HepG2 (cell line): ENCODE results near the gene ALDH3A2. TPM values are rescaled to one million over a fixed set of nuclear protein-coding genes. Genes with fewer than 3 reads are reported as not detected.

Experiments used
- CHCHD3 ChIP-seq: sonication (generic); formaldehyde crosslinking; IDR thresholded peaks from 2 replicates; pipeline ENCODE4 v1.8.0; 2022; ENCODE audit warnings: mild to moderate bottlenecking, missing genetic modification reagents, moderate library complexity
- NBN ChIP-seq: fragments of 450-650 bp; conservative IDR thresholded peaks from 2 replicates; pipeline ENCODE4 v1.6.1; 2017
- SMYD3 ChIP-seq: sonication (generic); formaldehyde crosslinking; IDR thresholded peaks from 2 replicates; pipeline ENCODE4 v1.8.1; 2023; ENCODE audit warnings: mild to moderate bottlenecking, missing genetic modification reagents
- SRSF4 ChIP-seq: fragments of 200-400 bp; formaldehyde crosslinking; IDR thresholded peaks from one replicate; pipeline ENCODE4 v1.6.1; 2018; ENCODE audit warnings: mild to moderate bottlenecking, low read depth, low read length, moderate library complexity; ENCODE audit not compliant: poor library complexity, severe bottlenecking
- ZC3H13 ChIP-seq: sonication (generic); formaldehyde crosslinking; IDR thresholded peaks from 2 replicates; pipeline ENCODE4 v1.8.1; 2023; ENCODE audit warnings: mild to moderate bottlenecking, missing genetic modification reagents, moderate library complexity
- ZNF329 ChIP-seq: sonication (generic); formaldehyde crosslinking; IDR thresholded peaks from 2 replicates; pipeline ENCODE4 v1.9.0; 2021; ENCODE audit warnings: low read depth, mild to moderate bottlenecking, missing genetic modification reagents
- ZNF333 ChIP-seq: sonication (generic); formaldehyde crosslinking; IDR thresholded peaks from 2 replicates; pipeline ENCODE4 v1.4.0; 2020; ENCODE audit warnings: mild to moderate bottlenecking, missing genetic modification reagents, borderline replicate concordance
- ZNF558 ChIP-seq: sonication (generic); formaldehyde crosslinking; IDR thresholded peaks from 2 replicates; pipeline ENCODE4 v1.9.0; 2022; ENCODE audit warnings: mild to moderate bottlenecking, missing genetic modification reagents, borderline replicate concordance
- ZNF670 ChIP-seq: sonication (generic); formaldehyde crosslinking; IDR thresholded peaks from 2 replicates; pipeline ENCODE4 v1.8.0; 2022; ENCODE audit warnings: mild to moderate bottlenecking, missing genetic modification reagents, borderline replicate concordance
- ZNF7 ChIP-seq: IDR thresholded peaks from 2 replicates; pipeline ENCODE4 v1.6.1; 2016; ENCODE audit warnings: missing biosample characterization, missing genetic modification reagents
- ZNF841 ChIP-seq: sonication (generic); formaldehyde crosslinking; IDR thresholded peaks from 2 replicates; pipeline ENCODE4 v1.8.1; 2023; ENCODE audit warnings: missing genetic modification reagents, borderline replicate concordance
- polyA plus RNA-seq, 8 experiments: library from polyadenylated mRNA; depleted of rRNA in 3 of 8; stranded (reverse) in 7 of 8; unstranded in 1 of 8; fragments of >200 nt; fragmentation: Illumina TruSeq in 4 of 8; extraction: Trizol in 4 of 8; gene quantifications; 2 replicates each; pipeline versions ENCODE4 v1.2.1 to v1.2.3, GENCODE V29; 2011 to 2016; ENCODE audit warnings: low read depth in 4 of 8, missing spikeins in 1 of 8, mixed read lengths in 1 of 8; ENCODE audit not compliant: insufficient read depth in 1 of 8
- total RNA-seq, 5 experiments: library from RNA; depleted of rRNA; stranded (reverse); fragments of >200 nt; fragmentation: Illumina TruSeq; extraction: Trizol; gene quantifications; 2 replicates each; pipeline ENCODE4 v1.2.3, GENCODE V29; 2016; ENCODE audit warnings: low read depth in 1 of 5
- TF ChIP-seq, protein P1 (sequence below): IDR thresholded peaks from 2 replicates; pipeline ENCODE4 v1.6.1; 2016; ENCODE audit warnings: low read depth, missing genetic modification reagents, missing compliant biosample characterization
- TF ChIP-seq, protein P2 (sequence below): sonication (generic); formaldehyde crosslinking; IDR thresholded peaks from 2 replicates; pipeline ENCODE4 v1.4.0; 2020; ENCODE audit warnings: missing genetic modification reagents
- TF ChIP-seq, protein P3 (sequence below): sonication (generic); formaldehyde crosslinking; IDR thresholded peaks from 2 replicates; pipeline ENCODE4 v1.4.0; 2020; ENCODE audit warnings: missing genetic modification reagents, borderline replicate concordance
- TF ChIP-seq, protein P4 (sequence below): sonication (generic); formaldehyde crosslinking; IDR thresholded peaks from 2 replicates; pipeline ENCODE4 v1.8.0; 2022; ENCODE audit warnings: missing genetic modification reagents, mild to moderate bottlenecking, inconsistent platforms, borderline replicate concordance

ALDH3A2 gene
- total and polyA plus RNA-seq, 2 of the 13 experiments (the other 11 are each of a cell fraction or from before 2014, with no cell fraction given) = 80.8 to 180 TPM

DNA sequence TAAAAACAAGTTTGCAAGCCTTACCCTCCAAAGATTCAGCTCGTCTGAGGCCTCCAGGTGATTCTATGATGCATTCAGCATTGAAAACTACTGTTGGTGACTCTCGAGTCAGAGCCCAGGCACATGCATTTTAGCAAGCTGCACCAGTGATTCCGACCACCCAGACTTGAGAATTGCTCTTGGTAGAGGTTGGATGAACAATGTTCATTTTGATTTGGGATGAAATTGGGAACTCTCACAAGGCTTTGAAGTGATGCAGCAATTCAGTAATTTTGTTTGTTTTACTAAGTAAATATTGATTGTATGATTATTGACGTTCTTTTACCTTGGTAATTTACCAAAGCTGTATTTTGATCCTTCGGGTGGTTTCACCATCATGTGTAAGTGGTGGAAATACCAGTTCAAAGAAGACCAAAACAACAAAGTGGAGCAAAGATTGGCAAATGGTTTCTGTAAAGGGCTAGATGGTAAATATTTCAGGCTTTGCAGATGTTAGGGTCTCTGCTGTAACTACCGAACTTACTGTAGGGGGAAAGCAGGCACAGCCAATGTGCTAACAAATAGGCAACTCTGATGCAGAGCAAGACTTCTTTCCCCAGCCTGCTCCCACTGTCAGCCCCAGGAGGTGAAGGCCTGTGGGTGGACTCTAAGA lies 11.8 kb downstream of the ALDH3A2 start (continued):
- TF ChIP-seq, protein P1, sequence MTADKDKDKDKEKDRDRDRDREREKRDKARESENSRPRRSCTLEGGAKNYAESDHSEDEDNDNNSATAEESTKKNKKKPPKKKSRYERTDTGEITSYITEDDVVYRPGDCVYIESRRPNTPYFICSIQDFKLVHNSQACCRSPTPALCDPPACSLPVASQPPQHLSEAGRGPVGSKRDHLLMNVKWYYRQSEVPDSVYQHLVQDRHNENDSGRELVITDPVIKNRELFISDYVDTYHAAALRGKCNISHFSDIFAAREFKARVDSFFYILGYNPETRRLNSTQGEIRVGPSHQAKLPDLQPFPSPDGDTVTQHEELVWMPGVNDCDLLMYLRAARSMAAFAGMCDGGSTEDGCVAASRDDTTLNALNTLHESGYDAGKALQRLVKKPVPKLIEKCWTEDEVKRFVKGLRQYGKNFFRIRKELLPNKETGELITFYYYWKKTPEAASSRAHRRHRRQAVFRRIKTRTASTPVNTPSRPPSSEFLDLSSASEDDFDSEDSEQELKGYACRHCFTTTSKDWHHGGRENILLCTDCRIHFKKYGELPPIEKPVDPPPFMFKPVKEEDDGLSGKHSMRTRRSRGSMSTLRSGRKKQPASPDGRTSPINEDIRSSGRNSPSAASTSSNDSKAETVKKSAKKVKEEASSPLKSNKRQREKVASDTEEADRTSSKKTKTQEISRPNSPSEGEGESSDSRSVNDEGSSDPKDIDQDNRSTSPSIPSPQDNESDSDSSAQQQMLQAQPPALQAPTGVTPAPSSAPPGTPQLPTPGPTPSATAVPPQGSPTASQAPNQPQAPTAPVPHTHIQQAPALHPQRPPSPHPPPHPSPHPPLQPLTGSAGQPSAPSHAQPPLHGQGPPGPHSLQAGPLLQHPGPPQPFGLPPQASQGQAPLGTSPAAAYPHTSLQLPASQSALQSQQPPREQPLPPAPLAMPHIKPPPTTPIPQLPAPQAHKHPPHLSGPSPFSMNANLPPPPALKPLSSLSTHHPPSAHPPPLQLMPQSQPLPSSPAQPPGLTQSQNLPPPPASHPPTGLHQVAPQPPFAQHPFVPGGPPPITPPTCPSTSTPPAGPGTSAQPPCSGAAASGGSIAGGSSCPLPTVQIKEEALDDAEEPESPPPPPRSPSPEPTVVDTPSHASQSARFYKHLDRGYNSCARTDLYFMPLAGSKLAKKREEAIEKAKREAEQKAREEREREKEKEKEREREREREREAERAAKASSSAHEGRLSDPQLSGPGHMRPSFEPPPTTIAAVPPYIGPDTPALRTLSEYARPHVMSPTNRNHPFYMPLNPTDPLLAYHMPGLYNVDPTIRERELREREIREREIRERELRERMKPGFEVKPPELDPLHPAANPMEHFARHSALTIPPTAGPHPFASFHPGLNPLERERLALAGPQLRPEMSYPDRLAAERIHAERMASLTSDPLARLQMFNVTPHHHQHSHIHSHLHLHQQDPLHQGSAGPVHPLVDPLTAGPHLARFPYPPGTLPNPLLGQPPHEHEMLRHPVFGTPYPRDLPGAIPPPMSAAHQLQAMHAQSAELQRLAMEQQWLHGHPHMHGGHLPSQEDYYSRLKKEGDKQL (CRISPR knock-in tag) = peak; percentile 91; the same call in 1 of the 2 replicates
- TF ChIP-seq, protein P2, sequence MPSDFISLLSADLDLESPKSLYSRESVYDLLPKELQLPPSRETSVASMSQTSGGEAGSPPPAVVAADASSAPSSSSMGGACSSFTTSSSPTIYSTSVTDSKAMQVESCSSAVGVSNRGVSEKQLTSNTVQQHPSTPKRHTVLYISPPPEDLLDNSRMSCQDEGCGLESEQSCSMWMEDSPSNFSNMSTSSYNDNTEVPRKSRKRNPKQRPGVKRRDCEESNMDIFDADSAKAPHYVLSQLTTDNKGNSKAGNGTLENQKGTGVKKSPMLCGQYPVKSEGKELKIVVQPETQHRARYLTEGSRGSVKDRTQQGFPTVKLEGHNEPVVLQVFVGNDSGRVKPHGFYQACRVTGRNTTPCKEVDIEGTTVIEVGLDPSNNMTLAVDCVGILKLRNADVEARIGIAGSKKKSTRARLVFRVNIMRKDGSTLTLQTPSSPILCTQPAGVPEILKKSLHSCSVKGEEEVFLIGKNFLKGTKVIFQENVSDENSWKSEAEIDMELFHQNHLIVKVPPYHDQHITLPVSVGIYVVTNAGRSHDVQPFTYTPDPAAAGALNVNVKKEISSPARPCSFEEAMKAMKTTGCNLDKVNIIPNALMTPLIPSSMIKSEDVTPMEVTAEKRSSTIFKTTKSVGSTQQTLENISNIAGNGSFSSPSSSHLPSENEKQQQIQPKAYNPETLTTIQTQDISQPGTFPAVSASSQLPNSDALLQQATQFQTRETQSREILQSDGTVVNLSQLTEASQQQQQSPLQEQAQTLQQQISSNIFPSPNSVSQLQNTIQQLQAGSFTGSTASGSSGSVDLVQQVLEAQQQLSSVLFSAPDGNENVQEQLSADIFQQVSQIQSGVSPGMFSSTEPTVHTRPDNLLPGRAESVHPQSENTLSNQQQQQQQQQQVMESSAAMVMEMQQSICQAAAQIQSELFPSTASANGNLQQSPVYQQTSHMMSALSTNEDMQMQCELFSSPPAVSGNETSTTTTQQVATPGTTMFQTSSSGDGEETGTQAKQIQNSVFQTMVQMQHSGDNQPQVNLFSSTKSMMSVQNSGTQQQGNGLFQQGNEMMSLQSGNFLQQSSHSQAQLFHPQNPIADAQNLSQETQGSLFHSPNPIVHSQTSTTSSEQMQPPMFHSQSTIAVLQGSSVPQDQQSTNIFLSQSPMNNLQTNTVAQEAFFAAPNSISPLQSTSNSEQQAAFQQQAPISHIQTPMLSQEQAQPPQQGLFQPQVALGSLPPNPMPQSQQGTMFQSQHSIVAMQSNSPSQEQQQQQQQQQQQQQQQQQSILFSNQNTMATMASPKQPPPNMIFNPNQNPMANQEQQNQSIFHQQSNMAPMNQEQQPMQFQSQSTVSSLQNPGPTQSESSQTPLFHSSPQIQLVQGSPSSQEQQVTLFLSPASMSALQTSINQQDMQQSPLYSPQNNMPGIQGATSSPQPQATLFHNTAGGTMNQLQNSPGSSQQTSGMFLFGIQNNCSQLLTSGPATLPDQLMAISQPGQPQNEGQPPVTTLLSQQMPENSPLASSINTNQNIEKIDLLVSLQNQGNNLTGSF = no peak
- TF ChIP-seq ZNF333 (CRISPR knock-in tag) (no peak), ZNF841 (CRISPR knock-in tag) (no peak), ZNF558 (CRISPR knock-in tag) (peak; percentile 30; the same call in 1 of the 2 replicates), ZNF670 (CRISPR knock-in tag) (no peak), ZNF329 (CRISPR knock-in tag) (no peak), NBN (no peak), SRSF4 (no peak), ZNF7 (CRISPR knock-in tag) (no peak; the same call in 1 of the 2 replicates), CHCHD3 (CRISPR knock-in tag) (no peak), SMYD3 (CRISPR knock-in tag) (no peak), ZC3H13 (CRISPR knock-in tag) (0 out of 2 replicates have a peak, but pooled peaks have one; percentile 55)
- TF ChIP-seq, protein P3, sequence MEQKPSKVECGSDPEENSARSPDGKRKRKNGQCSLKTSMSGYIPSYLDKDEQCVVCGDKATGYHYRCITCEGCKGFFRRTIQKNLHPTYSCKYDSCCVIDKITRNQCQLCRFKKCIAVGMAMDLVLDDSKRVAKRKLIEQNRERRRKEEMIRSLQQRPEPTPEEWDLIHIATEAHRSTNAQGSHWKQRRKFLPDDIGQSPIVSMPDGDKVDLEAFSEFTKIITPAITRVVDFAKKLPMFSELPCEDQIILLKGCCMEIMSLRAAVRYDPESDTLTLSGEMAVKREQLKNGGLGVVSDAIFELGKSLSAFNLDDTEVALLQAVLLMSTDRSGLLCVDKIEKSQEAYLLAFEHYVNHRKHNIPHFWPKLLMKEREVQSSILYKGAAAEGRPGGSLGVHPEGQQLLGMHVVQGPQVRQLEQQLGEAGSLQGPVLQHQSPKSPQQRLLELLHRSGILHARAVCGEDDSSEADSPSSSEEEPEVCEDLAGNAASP = peak; percentile 38; the same call in 1 of the 2 replicates
- TF ChIP-seq, protein P4, sequence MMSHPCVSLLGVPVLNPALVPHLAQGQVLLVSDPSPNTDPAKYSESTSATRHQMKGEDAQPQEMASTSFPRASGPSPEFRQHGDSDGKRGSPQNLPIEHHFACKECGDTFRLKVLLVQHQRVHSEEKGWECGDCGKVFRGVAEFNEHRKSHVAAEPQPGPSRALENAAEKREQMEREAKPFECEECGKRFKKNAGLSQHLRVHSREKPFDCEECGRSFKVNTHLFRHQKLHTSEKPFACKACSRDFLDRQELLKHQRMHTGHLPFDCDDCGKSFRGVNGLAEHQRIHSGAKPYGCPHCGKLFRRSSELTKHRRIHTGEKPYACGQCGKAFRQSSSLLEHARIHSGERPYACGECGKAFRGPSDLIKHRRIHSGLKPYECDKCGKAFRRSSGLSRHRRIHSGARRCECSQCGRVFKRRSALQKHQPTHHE = no peak
